Right atrium auricular region (tissue), 2 donors: ENCODE data around the gene LOXL4. TPM values are rescaled to one million over a fixed set of nuclear protein-coding genes. Genes with fewer than 3 reads are reported as not detected.

Experiments used
- DNase-seq: peaks from one replicate; pipeline ENCODE4 v3.0.0-alpha.2; 2019; ENCODE audit warnings: low spot score
- H3K27ac ChIP-seq, 2 donors: fragments of 200-600 bp; sonication (generic); 1 replicate in 1 of 2; 2 replicates in 1 of 2; pipeline ENCODE4 v1.5.1; 2016 to 2019
- H3K27me3 ChIP-seq, 2 donors: fragments of 200-600 bp; sonication (generic); one replicate each; pipeline versions ENCODE4 v1.5.1 to v1.6.0; 2017 to 2019
- H3K36me3 ChIP-seq: fragments of 200-600 bp; sonication (generic); one replicate; pipeline ENCODE4 v1.5.1; 2016
- H3K4me1 ChIP-seq, 2 donors: fragments of 200-600 bp; sonication (generic); one replicate each; pipeline versions ENCODE4 v1.5.1 to v1.6.0; 2017 to 2019
- H3K4me3 ChIP-seq, 2 donors: fragments of 200-600 bp; sonication (generic); 1 replicate in 1 of 2; 2 replicates in 1 of 2; pipeline ENCODE4 v1.5.1; 2017 to 2019; ENCODE audit warnings: mild to moderate bottlenecking in 1 of 2, moderate library complexity in 1 of 2
- H3K9me3 ChIP-seq, 2 donors: fragments of 200-600 bp; sonication (generic); one replicate each; pipeline ENCODE4 v1.5.1; 2019
- total RNA-seq, 2 donors: library from RNA; depleted of rRNA; stranded (reverse); fragments of >200 nt; gene quantifications; one replicate each; pipeline ENCODE4 v1.1.0, GENCODE V29; 2016
- TF ChIP-seq, protein P1 (sequence below), 2 donors: fragments of 200-600 bp; sonication (generic); IDR thresholded peaks; one replicate each; pipeline ENCODE4 v1.5.1; 2019; ENCODE audit warnings: antibody characterized with exemption in 2 of 2

The LOXL4 gene
- total RNA-seq, 2 donors from 2014 or later: 1.5 to 1.6 TPM

- H3K27ac ChIP-seq: no peak overlapping the region
- peaks cover 36% of the 10 kb centered on the region for H3K36me3 ChIP-seq
Observed at GRCh38 chr10:98244586-98244985, 23.4 kb downstream of the LOXL4 start.

DNA sequence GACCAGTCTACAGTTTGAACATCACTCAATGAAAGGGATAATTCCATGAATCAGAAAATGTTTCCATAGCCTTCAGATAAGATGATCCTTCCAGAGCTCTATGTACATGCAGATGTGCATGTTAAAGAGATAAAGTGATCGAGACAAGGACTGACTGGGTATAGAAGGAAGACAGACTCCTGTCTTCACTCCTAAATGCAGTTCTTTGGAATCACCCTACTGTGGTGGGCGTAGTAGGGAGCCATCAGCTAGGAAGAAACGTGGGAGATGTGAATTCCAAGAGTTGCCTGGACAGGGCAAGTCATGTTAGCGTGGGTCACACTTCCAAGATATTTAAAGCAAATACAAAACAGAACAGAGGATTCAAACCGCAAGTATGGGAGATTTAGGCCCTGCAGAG, 23.9 kb downstream of the LOXL4 start:
- Histone ChIP-seq H3K36me3 (peaks cover 41% of the 10 kb centered on the region), H3K27me3 (no peaks in the 10 kb centered on the region), H3K4me1 (no peaks in the 10 kb centered on the region), H3K9me3 (no peaks in the 10 kb centered on the region), H3K4me3 (no peak overlapping the region), H3K27ac (no peak overlapping the region)
- no peak for DNase-seq
- TF ChIP-seq, protein P1, sequence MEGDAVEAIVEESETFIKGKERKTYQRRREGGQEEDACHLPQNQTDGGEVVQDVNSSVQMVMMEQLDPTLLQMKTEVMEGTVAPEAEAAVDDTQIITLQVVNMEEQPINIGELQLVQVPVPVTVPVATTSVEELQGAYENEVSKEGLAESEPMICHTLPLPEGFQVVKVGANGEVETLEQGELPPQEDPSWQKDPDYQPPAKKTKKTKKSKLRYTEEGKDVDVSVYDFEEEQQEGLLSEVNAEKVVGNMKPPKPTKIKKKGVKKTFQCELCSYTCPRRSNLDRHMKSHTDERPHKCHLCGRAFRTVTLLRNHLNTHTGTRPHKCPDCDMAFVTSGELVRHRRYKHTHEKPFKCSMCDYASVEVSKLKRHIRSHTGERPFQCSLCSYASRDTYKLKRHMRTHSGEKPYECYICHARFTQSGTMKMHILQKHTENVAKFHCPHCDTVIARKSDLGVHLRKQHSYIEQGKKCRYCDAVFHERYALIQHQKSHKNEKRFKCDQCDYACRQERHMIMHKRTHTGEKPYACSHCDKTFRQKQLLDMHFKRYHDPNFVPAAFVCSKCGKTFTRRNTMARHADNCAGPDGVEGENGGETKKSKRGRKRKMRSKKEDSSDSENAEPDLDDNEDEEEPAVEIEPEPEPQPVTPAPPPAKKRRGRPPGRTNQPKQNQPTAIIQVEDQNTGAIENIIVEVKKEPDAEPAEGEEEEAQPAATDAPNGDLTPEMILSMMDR (IDR thresholded peaks at IDR 0.05): no peak

More at GRCh38 chr10:98244586-98244985, 23.4 kb downstream of the LOXL4 start:
- TF ChIP-seq, protein P1 (IDR thresholded peaks at IDR 0.05): no peak
- no peak for DNase-seq
- H3K4me3 ChIP-seq: no peak overlapping the region
- H3K4me1 ChIP-seq: no peaks in the 10 kb centered on the region
- no peaks in the 10 kb centered on the region for H3K27me3 ChIP-seq
- H3K9me3 ChIP-seq: no peaks in the 10 kb centered on the region

DNA sequence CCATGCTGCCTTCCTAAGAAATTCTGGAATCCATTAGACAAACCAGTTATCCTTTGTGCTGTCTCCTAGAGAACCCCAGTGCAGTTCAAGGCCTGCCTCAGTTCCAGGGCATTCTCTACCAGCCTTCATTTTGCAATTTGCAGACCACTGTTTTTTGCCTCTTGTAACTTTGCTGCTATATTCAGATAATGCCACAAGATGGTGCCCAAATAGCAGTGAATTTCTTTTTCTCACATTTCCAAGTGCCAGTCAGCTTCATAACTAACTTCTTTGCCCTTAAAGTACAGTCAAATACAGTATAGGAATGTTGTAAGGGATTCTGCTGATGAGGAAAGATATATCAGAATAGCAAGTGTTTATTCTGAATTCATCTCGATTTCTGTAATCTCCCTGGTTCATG, 25.2 kb downstream of the LOXL4 start:
- no peaks in the 10 kb centered on the region for H3K4me1 ChIP-seq
- TF ChIP-seq, protein P1 (IDR thresholded peaks at IDR 0.05): peak in 1 of 2 donors; percentile 57
- no peak for DNase-seq
- H3K27me3 ChIP-seq: no peaks in the 10 kb centered on the region
- H3K36me3 ChIP-seq: peaks cover 38% of the 10 kb centered on the region
- H3K4me3 ChIP-seq: no peak overlapping the region
- H3K27ac ChIP-seq: no peak overlapping the region
- H3K9me3 ChIP-seq: no peaks in the 10 kb centered on the region

GRCh38 chr10:98240524-98240923, 27.5 kb downstream of the LOXL4 start:
- H3K27ac ChIP-seq: no peak overlapping the region
- TF ChIP-seq, protein P1 (IDR thresholded peaks at IDR 0.05): no peak
- no peak for DNase-seq
- no peaks in the 10 kb centered on the region for H3K27me3 ChIP-seq
- peaks cover 48% of the 10 kb centered on the region for H3K36me3 ChIP-seq
- no peaks in the 10 kb centered on the region for H3K9me3 ChIP-seq
- H3K4me1 ChIP-seq: no peaks in the 10 kb centered on the region
- H3K4me3 ChIP-seq: no peak overlapping the region

DNA sequence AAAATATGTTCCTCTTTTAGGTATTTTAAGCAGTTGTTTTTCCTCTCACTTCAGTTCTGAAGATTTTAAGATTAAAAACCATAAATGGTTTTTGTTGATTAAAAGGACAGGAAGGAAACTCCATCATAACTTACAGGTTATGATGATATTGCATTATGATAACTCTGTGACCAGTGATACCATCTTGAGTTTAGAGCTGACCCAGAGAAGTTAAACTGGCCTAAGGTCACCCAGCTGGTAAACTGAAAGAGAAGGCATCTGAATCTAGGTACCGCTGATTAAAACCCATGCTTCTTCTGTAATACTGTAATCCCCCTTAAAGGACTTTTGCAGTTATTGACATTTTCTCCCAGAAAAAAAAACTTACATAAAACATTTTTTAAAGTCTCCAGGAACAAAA, 29.6 kb downstream of the LOXL4 start:
- Histone ChIP-seq H3K36me3 (peaks cover 39% of the 10 kb centered on the region), H3K9me3 (no peaks in the 10 kb centered on the region), H3K27me3 (no peaks in the 10 kb centered on the region), H3K4me3 (no peak overlapping the region), H3K27ac (no peak overlapping the region), H3K4me1 (no peaks in the 10 kb centered on the region)
- TF ChIP-seq, protein P1 (IDR thresholded peaks at IDR 0.05): no peak
- DNase-seq: no peak

GRCh38 chr10:98236862-98237261, 31.1 kb downstream of the LOXL4 start:
- Histone ChIP-seq H3K4me3 (no peak overlapping the region), H3K4me1 (no peaks in the 10 kb centered on the region), H3K27me3 (no peaks in the 10 kb centered on the region), H3K36me3 (peaks cover 39% of the 10 kb centered on the region), H3K27ac (no peak overlapping the region), H3K9me3 (no peaks in the 10 kb centered on the region)
- no peak for DNase-seq
- TF ChIP-seq, protein P1 (IDR thresholded peaks at IDR 0.05): no peak
